HG02571 (cell line): Measurements from ENCODE around the gene CRNN.

ENCODE experiments used
- ATAC-seq: cut with Tn5 transposase; IDR thresholded peaks from one replicate; pipeline ENCODE4 v1.9.1; 2021; ENCODE audit warnings: mild to moderate bottlenecking, moderate library complexity; ENCODE audit not compliant: unreplicated experiment

Gene CRNN

DNA sequence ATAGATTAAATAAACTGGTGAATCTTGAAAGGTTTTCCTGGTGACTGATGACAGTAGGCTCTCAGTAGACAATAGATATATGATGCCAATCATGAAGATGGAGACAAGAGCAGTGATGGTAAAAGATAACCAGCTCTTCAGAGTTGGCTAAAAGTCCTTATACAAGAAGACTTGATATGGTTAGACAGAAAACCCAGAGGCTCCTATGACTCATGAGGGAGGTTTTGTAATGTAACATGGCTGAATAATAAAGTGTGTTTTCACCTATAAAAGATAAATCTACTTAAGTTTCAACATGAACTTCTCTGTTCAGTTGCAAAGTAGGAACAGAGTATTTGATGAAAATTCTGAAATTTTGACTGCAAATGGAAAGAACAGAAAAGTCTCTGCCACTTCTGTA, 12.7 kb upstream of the CRNN start:
- ATAC-seq = no peak

GRCh38 chr1:152419917-152420316, 5.9 kb upstream of the CRNN start:
- ATAC-seq = no peak

GRCh38 chr1:152415454-152416227, 1.6 kb upstream of the CRNN start:
- no peak for ATAC-seq

- ATAC-seq = no peak
Observed at GRCh38 chr1:152412756-152413155, 1.3 kb downstream of the CRNN start.

DNA sequence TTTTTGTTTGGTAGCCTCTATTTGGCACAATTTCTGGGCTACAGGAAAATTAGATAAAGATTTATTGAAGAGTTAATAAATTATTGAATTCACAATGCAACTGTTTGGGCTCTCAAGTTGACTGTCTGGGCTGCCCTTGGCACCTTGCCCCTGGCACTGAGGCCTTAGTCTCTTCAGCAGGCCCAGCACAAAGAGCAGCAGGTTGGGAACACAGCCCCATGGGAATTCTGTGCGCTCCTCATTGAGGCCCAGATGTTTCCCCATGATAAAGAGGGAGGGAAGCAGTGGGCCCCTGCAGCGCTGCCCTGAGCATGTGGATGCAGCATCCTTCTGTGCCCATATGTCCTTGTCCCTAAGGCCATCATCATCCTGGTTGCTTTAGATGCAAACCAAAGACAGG, 2.9 kb downstream of the CRNN start:
- ATAC-seq = no peak

- no peak for ATAC-seq
Observed at GRCh38 chr1:152410599-152410998, 3.5 kb downstream of the CRNN start.

DNA sequence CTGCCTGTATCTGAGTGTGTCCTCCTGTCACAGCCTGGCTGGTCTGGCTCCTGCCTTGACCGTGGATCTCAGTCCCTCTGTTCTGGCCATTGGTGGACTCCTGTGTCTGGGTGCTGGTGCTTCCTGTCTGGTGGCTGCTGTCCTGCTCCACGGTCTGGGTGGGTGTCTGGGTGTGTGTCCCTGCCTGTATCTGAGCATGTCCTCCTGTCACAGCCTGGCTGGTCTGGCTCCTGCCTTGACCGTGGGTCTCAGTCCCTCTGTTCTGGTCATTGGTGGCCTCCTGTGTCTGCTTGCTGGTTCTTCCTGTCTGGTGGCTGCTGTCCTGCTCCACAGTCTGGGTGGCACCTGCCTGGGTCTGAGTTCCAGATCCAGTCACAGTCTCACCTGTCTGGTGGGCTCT, 4.0 kb downstream of the CRNN start:
- no peak for ATAC-seq

- no peak for ATAC-seq
Observed at GRCh38 chr1:152408664-152409063, 5.4 kb downstream of the CRNN start.

- no peak for ATAC-seq
Observed at GRCh38 chr1:152398812-152399698, 15.0 kb downstream of the CRNN start.

DNA sequence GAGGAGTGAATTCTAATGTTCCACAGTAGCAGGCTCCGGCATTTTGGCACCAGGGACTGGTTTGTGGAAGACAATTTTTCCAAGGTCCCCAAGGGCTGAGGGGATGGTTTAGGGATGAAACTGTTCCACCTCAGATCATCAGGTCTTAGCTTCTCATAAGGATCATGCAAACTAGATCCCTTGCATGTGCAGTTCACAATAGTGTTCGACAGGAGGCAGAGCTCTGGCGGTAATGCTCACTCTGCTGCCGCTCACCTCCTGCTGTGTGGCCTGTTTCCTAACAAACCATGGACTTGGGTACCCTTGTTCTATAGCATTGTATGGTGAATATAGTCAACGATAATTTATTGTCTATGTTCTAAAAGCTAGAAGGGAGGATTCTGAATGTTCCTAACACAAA, 16.6 kb downstream of the CRNN start:
- ATAC-seq = no peak

DNA sequence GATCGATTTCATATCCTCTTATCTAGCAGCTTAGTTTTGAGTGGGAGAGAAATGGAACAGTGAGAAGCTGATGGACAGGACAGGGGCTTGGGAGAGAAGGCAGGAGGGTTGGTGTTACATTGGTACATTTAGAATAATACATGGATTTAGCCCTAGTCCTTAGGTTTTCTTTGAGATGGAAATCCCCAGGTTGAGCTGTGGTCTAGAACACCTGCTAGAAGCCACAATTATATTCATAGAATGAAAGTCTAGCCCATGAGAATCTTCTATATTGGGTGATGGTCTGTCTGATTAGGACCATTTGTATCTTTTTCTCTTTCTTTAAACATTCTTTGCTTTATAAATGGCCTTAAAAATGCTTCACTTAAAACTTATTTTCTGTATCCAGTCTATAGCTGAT, 19.9 kb downstream of the CRNN start:
- no peak for ATAC-seq

DNA sequence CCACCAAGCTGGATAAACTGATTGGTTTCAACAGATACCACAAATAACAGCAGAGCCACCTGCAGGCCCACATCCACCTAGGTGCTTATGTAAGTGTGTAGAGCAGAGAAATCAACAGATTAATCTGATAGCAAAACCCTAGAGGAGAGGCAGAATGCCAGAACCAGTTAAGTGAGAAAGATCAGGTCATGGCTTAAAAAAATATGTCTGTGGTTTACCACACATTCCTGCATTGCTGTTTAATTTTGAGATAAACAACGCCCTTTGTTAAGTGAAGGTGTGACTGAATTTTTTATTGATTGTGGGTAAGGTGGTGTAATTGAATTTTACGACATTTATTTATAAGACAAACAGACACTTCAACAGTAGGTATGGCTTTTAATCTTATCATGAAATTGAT, 21.2 kb downstream of the CRNN start:
- ATAC-seq = no peak

DNA sequence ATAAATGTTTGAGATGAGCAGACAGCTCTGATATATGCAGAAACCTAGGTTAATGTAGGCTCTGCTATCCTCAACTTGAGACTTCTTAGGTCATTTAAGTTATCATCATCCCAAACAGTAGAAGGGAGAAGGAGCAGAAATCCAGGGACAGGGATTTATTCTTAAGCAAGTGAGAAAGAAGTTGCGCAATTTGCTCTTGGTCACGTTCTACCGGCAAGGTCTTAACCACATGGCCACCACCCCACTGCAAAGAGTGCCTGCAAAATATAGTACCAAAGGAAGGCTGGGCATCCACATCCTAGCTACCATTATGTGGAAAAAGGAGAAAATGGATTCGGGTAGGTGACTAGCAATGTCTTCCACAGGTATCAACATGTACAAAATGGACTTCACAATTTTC, 25.2 kb downstream of the CRNN start:
- ATAC-seq = no peak

- no peak for ATAC-seq
Observed at GRCh38 chr1:152386940-152387339, 27.1 kb downstream of the CRNN start.

DNA sequence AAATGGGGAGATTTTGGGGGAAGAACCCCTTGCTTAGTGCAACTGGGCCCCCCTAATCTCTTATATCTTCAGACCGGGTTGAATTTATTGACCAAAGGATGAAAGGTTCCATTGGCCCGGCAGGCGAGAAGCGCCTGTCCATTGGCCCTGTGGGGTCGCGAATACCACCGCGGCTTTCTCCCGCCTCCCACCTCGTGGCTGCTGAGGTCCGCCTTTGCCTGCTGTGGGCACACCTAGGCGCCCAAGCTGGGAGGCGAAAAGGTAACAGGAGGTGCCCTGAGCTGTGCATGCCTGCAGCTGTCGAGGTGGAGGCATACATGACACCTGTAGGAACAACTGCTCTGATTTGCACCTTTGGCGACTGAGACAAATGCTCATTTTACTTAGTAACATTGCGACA, 33.1 kb downstream of the CRNN start:
- no peak for ATAC-seq

GRCh38 chr1:152374451-152374850, 39.6 kb downstream of the CRNN start:
- no peak for ATAC-seq

DNA sequence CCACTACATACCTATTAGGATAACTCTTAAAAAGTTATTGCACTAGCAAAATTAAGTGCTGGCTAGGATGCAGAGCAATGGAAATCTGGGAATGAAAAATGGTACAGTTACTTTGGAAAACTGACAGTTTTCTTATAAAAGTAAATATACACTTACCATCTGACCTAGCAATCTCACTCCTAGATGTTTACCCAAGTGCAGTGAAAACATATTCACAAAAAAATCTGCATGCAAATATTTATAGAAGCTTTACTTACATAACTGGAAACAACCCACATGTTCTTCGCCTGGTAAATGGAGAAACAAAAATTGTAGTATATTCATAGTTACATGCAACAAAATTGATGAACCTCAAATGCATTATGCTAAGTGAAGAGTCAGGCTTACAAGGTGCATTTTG, 41.4 kb downstream of the CRNN start:
- ATAC-seq = no peak

GRCh38 chr1:152367436-152367835, 46.6 kb downstream of the CRNN start:
- no peak for ATAC-seq

DNA sequence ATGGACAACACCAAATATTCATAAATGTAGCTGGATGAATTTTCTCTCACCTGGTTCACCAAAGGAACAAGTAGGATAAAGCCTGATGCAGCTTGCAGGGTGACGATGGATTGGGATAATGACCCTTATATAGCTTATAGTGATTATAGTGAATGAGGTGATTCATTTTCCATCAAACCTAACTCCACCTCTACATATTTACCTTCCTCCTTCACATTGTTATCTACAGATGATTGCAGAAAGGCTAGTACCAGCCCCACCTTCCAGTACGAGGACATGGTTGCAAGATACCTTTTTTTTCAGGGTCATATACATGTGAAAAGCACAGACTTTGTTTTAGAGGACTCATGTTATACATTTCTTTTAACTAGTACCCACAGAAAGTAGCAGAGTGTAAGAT, 54.2 kb downstream of the CRNN start, which contains the start of gene FLG2:
Gene FLG2 (minus strand): TSS at position 101 of the 400 bp plus-strand sequence. CDS start 1,122 bp downstream, outside the sequence.
- ATAC-seq = no peak
